Fibroblast of lung (primary cell): ENCODE measurements around the gene KTN1.

ENCODE experiments used
- CTCF ChIP-seq, 2 donors: IDR thresholded peaks in 1 of 2; conservative IDR thresholded peaks in 1 of 2; 1 replicate in 1 of 2; 2 replicates in 1 of 2; pipeline ENCODE4 v1.5.1; 2011 to 2012; ENCODE audit warnings: low read length in 2 of 2, control low read depth in 1 of 2, inconsistent platforms in 1 of 2, low read depth in 1 of 2, mild to moderate bottlenecking in 1 of 2
- EZH2 ChIP-seq: IDR thresholded peaks from 2 replicates; pipeline ENCODE4 v1.5.1; 2012; ENCODE audit warnings: low read length, control low read depth, mild to moderate bottlenecking; ENCODE audit errors: missing control alignments

GRCh38 chr14:55661029-55661428 is 81.0 kb downstream of the KTN1 start:
- TF ChIP-seq CTCF (conservative IDR thresholded peaks at IDR 0.05 in 1 of 2, IDR thresholded peaks at IDR 0.05 in 1 of 2; ENCODE audit: low read depth in 1 of 2, low read length in 2 of 2) (no peak), EZH2 (no peak)
